OCI-LY1 (cell line): Measurements from ENCODE around the gene IL15.
"Not testable (repeated sequence)": the region's sequence is repeated elsewhere in the genome, so short reads cannot be mapped to it uniquely, and the experiment has no call there.

Experiments used
- H2AFZ ChIP-seq: fragments of 200-600 bp; sonication (generic), shearing (Covaris generic); 2 replicates; pipeline ENCODE4 v1.6.0; 2014; ENCODE audit warnings: antibody characterized with exemption, mild to moderate bottlenecking, low read length
- H3F3A ChIP-seq: fragments of 200-600 bp; sonication (generic), shearing (Covaris generic); 2 replicates; pipeline ENCODE4 v1.6.0; 2014; ENCODE audit warnings: mild to moderate bottlenecking, antibody characterized with exemption, low read length, moderate library complexity; ENCODE audit not compliant: insufficient read depth
- H3K27ac ChIP-seq: fragments of 200-600 bp; sonication (generic); 2 replicates; pipeline ENCODE4 v1.5.1; 2014; ENCODE audit warnings: low read length, mixed run types, mild to moderate bottlenecking, low read depth; ENCODE audit not compliant: poor library complexity, severe bottlenecking
- H3K27me3 ChIP-seq: fragments of 200-600 bp; sonication (generic); 2 replicates; pipeline ENCODE4 v1.6.0; 2014; ENCODE audit warnings: antibody characterized with exemption, mild to moderate bottlenecking, low read length, moderate library complexity; ENCODE audit not compliant: insufficient read depth
- H3K36me3 ChIP-seq: fragments of 200-600 bp; sonication (generic); 2 replicates; pipeline ENCODE4 v1.6.1; 2014; ENCODE audit warnings: mild to moderate bottlenecking, antibody characterized with exemption, low read length, moderate library complexity, mixed read lengths; ENCODE audit not compliant: insufficient read depth
- H3K4me1 ChIP-seq: fragments of 200-600 bp; sonication (generic); 2 replicates; pipeline ENCODE4 v1.5.1; 2014; ENCODE audit warnings: mild to moderate bottlenecking, low read length, moderate library complexity; ENCODE audit not compliant: insufficient read depth, severe bottlenecking
- H3K4me2 ChIP-seq: fragments of 200-600 bp; sonication (generic), shearing (Covaris generic); 2 replicates; pipeline ENCODE4 v1.6.1; 2014; ENCODE audit warnings: low read length
- H3K4me3 ChIP-seq: fragments of 200-600 bp; sonication (generic); 2 replicates; pipeline ENCODE4 v1.5.1; 2014; ENCODE audit warnings: low read length, low read depth, mild to moderate bottlenecking, mixed read lengths; ENCODE audit not compliant: poor library complexity, severe bottlenecking
- H3K79me2 ChIP-seq: fragments of 200-600 bp; shearing (Covaris generic); 2 replicates; pipeline ENCODE4 v1.6.1; 2016; ENCODE audit warnings: mixed run types, low read length, mixed read lengths; ENCODE audit not compliant: insufficient read depth
- H3K9ac ChIP-seq: fragments of 200-600 bp; sonication (generic), shearing (Covaris generic); 2 replicates; pipeline ENCODE4 v1.6.1; 2014; ENCODE audit warnings: mild to moderate bottlenecking, low read length, mixed read lengths
- H3K9me2 ChIP-seq: fragments of 200-600 bp; sonication (generic), shearing (Covaris generic); 2 replicates; pipeline ENCODE4 v1.6.1; 2014; ENCODE audit warnings: low read depth, mild to moderate bottlenecking, low read length, mixed read lengths
- H3K9me3 ChIP-seq: fragments of 200-600 bp; shearing (Covaris generic); 2 replicates; pipeline ENCODE4 v1.6.1; 2014; ENCODE audit warnings: low read length, mixed read lengths
- H4K20me1 ChIP-seq: fragments of 200-600 bp; sonication (generic), shearing (Covaris generic); 2 replicates; pipeline ENCODE4 v1.6.0; 2016; ENCODE audit warnings: mild to moderate bottlenecking, low read length; ENCODE audit not compliant: insufficient read depth
- EZH2 ChIP-seq: fragments of 200-600 bp; sonication (generic), shearing (Covaris generic); IDR thresholded peaks from 2 replicates; pipeline ENCODE4 v1.8.0; 2017; ENCODE audit warnings: borderline replicate concordance, mixed run types, mild to moderate bottlenecking, antibody characterized with exemption, low read length, moderate library complexity, mixed read lengths
- TF ChIP-seq, protein P1 (sequence below): fragments of 200-600 bp; sonication (generic), shearing (Covaris generic); IDR thresholded peaks from 2 replicates; pipeline ENCODE4 v1.5.1; 2017; ENCODE audit warnings: mild to moderate bottlenecking, antibody characterized with exemption, low read length, moderate library complexity, mixed read lengths

The IL15 gene

DNA sequence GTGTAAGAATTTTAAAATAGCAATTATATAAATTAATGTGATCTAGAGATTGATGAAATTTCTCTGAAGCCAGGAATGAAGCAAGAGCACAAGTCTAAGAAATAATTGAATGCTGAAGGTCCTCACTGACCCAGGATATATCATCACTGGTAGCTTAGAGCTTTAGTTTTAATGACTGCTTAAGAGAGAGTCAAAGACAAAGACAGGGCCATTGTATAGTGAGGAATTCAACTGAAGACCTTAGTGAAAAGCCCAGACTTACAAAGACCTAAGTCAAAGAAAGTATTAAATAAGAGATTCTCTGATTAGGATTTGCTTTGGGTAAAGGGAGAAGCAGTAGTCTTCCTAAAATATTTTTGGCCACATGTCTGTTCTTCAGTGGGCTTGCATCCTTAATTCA is 26.0 kb upstream of the IL15 start:
- TF ChIP-seq, protein P1, sequence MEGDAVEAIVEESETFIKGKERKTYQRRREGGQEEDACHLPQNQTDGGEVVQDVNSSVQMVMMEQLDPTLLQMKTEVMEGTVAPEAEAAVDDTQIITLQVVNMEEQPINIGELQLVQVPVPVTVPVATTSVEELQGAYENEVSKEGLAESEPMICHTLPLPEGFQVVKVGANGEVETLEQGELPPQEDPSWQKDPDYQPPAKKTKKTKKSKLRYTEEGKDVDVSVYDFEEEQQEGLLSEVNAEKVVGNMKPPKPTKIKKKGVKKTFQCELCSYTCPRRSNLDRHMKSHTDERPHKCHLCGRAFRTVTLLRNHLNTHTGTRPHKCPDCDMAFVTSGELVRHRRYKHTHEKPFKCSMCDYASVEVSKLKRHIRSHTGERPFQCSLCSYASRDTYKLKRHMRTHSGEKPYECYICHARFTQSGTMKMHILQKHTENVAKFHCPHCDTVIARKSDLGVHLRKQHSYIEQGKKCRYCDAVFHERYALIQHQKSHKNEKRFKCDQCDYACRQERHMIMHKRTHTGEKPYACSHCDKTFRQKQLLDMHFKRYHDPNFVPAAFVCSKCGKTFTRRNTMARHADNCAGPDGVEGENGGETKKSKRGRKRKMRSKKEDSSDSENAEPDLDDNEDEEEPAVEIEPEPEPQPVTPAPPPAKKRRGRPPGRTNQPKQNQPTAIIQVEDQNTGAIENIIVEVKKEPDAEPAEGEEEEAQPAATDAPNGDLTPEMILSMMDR: no peak
- no peak for TF ChIP-seq EZH2
- Histone ChIP-seq H3K4me2 (no peak overlapping the region), H3K27ac (no peak overlapping the region), H3K9me2 (no peaks in the 10 kb centered on the region), H3K79me2 (no peaks in the 10 kb centered on the region), H2AFZ (no peak overlapping the region), H3F3A (no peaks in the 10 kb centered on the region), H3K9me3 (no peaks in the 10 kb centered on the region), H3K36me3 (no peaks in the 10 kb centered on the region), H3K27me3 (no peaks in the 10 kb centered on the region), H3K4me3 (no peak overlapping the region), H3K4me1 (no peaks in the 10 kb centered on the region), H4K20me1 (no peaks in the 10 kb centered on the region), H3K9ac (no peak overlapping the region)

GRCh38 chr4:141614878-141615586 is 21.4 kb upstream of the IL15 start:
- H3K4me3 ChIP-seq: no peak overlapping the region
- H3K36me3 ChIP-seq: no peaks in the 10 kb centered on the region
- no peak overlapping the region for H3K27ac ChIP-seq
- no peak overlapping the region for H2AFZ ChIP-seq
- H3K9ac ChIP-seq: no peak overlapping the region
- H4K20me1 ChIP-seq: no peaks in the 10 kb centered on the region
- no peaks in the 10 kb centered on the region for H3K4me1 ChIP-seq
- H3K9me3 ChIP-seq: no peaks in the 10 kb centered on the region
- H3K79me2 ChIP-seq: no peaks in the 10 kb centered on the region
- TF ChIP-seq, protein P1: no peak
- TF ChIP-seq EZH2: no peak
- no peaks in the 10 kb centered on the region for H3F3A ChIP-seq
- H3K4me2 ChIP-seq: no peak overlapping the region
- no peaks in the 10 kb centered on the region for H3K9me2 ChIP-seq
- no peaks in the 10 kb centered on the region for H3K27me3 ChIP-seq

GRCh38 chr4:141615587-141615918 is 20.8 kb upstream of the IL15 start:
- not testable (repeated sequence) for H3K9me2 ChIP-seq, H3F3A ChIP-seq, H3K79me2 ChIP-seq, H3K9me3 ChIP-seq, H4K20me1 ChIP-seq, H3K27ac ChIP-seq, H3K4me3 ChIP-seq, H3K4me2 ChIP-seq, H3K27me3 ChIP-seq, H3K36me3 ChIP-seq, H3K9ac ChIP-seq, H2AFZ ChIP-seq, H3K4me1 ChIP-seq

DNA sequence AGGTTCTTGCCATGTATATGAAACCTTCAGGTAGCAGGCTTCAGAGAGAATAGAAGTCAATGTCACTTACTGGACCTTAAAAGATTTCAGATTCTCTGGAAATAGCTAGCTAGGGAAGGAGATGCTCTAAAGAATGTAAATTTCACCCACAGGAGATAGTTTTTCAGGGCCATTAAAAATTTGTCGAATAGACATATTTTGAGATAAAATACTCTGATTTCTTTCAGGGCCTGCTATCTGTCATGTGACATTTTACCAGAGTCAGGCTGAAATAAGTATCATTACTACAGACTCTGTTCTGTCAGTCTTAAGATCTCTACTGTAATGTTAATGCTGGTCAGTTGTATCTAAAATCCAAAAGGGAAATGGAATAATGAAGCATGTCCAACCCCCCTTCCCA is 15.7 kb upstream of the IL15 start:
- Histone ChIP-seq H3K9me2 (no peaks in the 10 kb centered on the region), H3K4me3 (no peak overlapping the region), H3K79me2 (no peaks in the 10 kb centered on the region), H3K27me3 (no peaks in the 10 kb centered on the region), H4K20me1 (no peaks in the 10 kb centered on the region), H3K9me3 (no peaks in the 10 kb centered on the region), H3K4me1 (no peaks in the 10 kb centered on the region), H3F3A (no peaks in the 10 kb centered on the region), H3K27ac (no peak overlapping the region), H2AFZ (no peak overlapping the region), H3K4me2 (no peak overlapping the region), H3K9ac (no peak overlapping the region), H3K36me3 (no peaks in the 10 kb centered on the region)
- TF ChIP-seq EZH2: no peak
- TF ChIP-seq, protein P1: no peak
